SK-N-MC (cell line): Measurements from ENCODE around the gene GPR27.

Experiments
- EZH2 ChIP-seq: fragments of 200-600 bp; sonication (generic); IDR thresholded peaks from one replicate; pipeline ENCODE4 v1.6.1; 2017; ENCODE audit warnings: antibody characterized with exemption
- POLR2AphosphoS5 ChIP-seq: IDR thresholded peaks from 2 replicates; pipeline ENCODE4 v1.6.1; 2012; ENCODE audit warnings: mild to moderate bottlenecking, low read depth, low read length, borderline replicate concordance

DNA sequence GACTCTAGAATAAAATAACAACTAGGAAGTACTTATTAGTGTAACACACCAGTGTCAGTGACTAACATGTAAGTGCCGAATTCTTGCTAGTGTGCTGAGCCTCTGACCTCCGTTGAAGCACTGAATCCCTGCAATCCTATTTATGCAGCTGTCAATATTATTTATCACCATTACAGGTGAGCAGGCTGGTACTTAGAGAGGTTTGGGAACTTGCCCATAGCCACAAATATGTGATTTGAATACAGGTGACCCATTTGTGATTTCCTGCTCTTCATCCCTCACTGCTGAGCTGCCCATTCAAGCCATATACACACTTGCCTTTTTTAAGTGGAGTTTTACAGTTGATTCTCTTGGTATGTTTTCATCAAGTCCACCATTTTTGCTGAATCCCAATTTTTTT, 40.6 kb upstream of the GPR27 start:
- no peak for TF ChIP-seq EZH2
- TF ChIP-seq POLR2AphosphoS5: no peak
